Measurements from ENCODE around the gene CNIH3.

GRCh38 chr1:224579526-224579925 lies 36.6 kb upstream of the CNIH3 start:
- no peak for TF ChIP-seq FOXM1 (IDR thresholded peaks at IDR 0.05; ENCODE audit: borderline replicate concordance, low read depth)
- TF ChIP-seq RAD21 (IDR thresholded peaks at IDR 0.05; ENCODE audit: low read depth) = no peak
- no peak for TF ChIP-seq EP300 (IDR thresholded peaks at IDR 0.05; ENCODE audit: borderline replicate concordance)
